GM19438 (cell line): ENCODE results near the gene STRA6.

Experiments used
- ATAC-seq: cut with Tn5 transposase; IDR thresholded peaks from one replicate; pipeline ENCODE4 v1.9.1; 2021; ENCODE audit warnings: low read depth; ENCODE audit not compliant: unreplicated experiment

STRA6 gene

DNA sequence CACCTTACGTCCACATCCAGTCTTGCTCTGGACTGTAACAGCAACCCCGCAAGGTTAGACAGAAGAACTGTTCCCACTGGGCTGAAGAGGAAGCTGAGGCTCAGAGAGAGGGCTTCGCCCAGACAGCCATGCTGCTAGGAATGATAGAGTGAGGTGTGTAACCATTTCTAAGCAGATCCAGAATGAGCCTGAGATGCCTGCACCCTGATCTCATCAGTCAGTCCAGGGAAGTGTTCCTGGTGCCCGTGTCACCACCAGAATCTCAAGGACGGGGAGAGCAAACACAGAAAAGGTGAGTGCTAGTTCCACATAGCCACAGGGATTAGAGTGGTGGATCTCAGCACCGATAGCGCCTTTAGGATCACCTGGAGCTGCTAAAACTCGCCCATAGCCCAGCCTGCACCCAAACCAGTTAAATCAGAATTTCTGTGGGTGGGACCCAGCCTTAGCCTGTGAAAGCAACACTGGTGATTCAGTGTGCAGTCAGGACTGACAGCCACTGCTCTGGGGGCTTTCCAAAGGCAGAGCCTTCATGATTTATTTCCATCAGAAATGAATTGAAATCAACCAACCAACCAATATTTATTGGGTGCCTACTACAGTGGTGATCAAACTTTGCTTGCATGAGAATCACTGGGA is 16.8 kb downstream of the STRA6 start:
- ATAC-seq, result no peak

DNA sequence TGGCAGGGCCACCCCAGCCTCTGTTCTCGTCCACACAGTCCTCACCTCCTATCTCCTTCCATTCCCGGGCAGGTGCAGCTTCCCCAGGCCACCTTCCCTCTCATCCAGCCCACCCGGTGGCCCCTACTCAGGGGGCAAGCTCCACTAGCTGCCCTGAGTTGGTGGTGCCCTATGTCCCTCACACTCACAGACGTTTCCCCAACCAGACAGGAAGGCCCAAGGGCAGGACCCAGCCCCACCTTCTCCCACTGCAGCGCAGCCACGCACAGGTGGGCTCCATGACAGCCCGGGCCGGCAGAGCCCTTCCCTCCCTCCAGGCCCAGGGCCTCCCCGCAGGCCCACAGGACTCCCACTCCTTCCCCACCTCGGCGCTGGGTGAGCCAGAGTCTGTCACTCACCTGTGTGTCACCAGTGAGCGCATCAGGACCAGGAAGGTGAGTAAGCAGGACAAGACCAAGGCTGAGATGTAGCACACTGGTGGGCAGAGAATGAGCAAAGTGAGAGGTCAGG is 17.9 kb downstream of the STRA6 start:
- ATAC-seq, result no peak

DNA sequence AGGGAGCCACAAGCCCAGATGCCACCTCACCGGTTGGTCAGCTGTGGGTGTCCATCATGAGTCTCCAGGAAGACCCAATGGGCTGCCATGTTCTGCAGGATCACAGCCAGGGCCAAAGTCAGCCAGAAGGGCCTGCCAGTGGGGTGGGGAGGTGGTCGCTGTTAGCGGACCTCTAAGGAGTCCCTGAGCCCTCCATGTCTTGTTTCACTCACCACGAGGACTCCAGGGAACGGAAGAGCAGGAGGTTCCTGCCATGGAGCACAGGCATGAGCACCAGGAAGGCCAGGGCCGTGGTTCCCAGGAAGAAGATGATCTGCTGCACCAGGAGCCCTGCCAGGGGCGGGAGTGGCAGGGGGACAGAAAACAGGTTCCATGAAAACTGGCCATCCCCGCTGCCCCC is 20.5 kb downstream of the STRA6 start:
- no peak for ATAC-seq

DNA sequence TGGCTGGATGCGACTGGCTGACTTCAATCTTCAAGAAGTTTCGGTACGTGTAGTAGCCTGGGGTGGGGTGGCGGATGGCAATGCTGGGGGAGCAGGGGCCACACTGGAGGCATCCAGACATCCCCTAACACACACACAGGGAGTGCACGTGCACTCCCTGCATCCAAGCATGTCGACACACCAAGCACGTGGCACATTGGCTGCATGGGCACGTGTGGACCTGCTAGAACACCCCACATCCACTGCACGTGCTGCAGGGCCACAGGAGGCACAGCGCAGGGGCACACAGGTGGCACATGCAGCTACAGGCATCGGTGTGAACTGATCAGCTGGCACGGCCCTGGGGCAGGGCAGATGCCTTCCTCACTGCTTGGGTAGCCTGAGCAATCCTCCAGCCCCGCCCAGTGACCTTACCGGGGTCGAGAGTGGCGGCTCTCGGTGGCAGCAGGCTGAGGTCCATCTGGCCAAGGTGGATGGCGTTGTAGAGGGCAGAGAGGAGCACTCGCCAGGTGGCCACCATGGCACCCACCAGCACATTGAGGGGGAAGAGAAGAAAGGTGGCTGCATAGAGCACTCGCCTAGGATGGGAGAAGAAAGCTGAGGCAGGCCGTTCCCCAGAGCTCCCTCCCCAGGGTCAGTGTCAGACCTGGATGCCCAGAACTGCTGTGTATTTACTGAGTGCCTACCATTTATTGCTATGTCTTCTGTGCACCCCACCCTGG is 21.5 kb downstream of the STRA6 start:
- no peak for ATAC-seq

DNA sequence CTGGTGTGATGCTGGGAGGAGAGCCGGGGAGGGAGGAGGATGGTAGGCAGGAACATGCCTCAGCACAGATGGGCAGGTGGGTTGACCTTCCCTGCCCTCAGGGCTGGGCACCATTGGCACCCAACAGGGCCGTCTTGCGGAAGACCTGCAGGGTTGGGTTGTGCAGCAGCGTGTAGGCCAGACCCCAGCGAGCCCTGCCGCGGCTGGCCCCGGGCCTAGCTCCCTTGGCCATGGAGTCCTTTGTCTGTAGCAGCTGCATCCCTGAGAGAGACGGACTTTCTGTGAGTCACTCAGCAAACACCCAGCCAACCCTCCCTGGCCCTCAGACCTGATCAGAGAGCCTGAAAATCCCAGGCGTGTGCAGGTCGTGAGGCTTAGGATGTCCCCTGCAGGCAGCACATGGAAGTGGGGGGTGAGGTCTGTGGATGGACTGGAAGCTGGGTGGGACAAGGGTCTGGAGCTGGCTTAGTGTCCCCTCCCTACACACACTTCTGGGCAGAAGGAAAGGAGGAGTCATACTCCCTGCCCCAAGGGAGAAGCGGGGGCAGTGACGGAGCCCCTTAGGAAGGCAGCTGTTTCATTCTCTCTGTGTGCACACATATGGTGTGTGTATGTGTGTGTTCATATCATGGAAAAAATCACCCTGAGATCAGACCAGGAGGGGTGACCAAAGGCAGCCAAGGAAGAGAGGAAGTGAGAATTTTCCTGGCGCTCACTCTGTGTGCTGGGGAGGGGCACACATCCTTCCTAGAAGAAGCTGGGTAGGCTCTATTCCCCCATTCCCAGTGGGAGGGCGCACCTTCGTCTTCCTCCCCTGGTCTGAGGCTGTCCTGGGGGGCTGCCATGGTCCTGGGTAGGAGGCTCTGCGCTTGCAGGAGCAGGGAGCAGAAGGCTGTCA is 22.4 kb downstream of the STRA6 start:
- no peak for ATAC-seq

DNA sequence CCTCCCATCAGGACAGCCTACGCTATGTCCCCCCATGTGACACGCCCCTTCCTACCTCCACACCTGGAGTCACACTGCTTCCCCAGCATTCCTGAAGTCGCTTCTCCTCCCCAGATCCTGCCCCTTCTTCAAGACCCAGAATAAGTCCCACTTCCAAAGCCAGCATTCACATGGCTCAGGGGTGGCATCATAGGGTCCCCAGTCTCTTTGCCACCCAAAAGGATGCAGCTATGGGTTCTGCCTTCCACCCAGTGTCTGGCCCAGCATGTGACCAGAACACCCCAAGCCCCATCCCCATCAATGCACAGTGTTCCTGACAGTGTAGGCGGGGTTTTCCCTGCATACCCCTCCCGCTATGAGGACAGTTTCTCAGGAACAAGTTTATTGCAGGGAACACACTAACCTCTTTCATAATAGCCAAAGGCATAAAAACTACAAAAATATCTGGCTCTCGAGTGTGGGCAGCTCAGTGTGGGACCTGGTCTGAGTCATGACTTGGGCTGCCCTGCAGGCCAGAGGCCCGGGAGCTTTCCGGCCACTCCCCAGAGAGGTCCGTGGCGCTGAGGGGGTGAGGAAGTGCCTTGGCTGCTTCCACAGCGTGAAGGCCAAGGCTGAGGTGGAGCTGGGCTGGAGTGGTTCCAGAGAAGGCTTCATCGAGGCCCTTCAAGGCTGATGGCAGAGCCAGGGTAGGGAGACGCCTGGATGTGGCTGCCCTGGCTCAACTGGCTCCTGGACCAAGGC is 23.3 kb downstream of the STRA6 start:
- ATAC-seq, result no peak

DNA sequence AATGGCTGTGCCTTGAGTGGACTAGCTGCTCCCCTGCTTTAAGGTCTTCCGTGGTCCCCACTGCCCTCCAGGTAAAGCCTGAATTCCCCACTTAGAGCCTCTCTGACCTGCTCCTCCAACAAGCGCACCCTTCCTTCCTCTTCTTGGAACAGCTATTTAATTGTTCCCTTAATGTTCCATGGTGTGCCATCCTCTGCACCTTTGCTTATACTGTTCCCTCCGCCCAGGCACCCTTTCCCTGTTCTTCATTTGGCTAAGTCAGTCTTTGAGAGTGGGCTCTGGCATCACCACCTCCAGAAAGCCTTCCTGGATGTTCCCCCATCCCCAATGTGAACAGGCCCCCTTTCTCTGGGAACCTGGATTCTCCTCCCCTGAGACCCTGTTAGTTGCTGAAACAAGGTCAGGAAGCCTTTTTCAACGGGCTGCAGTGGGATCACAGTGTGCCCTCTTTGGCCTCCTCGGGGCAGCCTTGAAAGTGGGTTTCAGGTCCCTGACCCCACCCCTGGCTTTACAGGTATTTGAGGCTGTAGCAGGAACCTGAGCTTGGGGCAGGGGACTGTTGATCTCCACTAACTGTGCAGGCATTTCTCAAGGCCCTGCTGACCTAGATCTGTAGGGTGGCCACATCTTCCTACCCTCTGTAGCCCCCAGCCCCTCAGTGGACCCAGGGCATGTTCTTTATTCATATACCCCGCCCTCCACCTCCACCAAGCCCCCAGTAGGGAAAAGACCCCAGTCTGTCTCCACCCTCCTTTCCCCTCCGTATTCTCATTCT is 24.1 kb downstream of the STRA6 start:
- no peak for ATAC-seq

DNA sequence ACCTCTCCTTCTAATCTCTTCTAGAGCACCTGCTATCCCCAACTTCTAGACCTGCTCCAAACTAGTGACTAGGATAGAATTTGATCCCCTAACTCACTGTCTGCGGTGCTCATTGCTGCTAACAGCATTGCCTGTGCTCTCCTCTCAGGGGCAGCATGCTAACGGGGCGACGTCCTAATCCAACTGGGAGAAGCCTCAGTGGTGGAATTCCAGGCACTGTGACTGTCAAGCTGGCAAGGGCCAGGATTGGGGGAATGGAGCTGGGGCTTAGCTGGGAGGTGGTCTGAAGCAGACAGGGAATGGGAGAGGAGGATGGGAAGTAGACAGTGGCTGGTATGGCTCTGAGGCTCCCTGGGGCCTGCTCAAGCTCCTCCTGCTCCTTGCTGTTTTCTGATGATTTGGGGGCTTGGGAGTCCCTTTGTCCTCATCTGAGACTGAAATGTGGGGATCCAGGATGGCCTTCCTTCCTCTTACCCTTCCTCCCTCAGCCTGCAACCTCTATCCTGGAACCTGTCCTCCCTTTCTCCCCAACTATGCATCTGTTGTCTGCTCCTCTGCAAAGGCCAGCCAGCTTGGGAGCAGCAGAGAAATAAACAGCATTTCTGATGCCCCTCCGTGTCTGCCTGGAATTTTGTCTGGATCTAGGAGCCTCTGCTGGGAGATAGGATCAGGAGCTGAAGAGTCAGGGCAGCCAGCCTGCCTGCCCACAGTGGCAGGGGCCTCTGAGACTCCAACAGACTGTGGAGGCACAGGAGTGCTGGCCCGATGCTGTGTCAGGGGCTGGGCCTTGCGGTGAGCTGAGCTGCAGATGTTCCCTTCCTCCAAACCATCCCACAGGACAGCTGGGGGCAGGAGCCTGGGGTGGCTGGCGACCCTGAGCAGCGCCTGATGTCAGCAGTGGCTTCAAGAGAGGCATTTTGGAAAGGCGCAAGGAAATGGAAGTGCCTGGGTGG is 26.0 kb downstream of the STRA6 start:
- ATAC-seq, result no peak

DNA sequence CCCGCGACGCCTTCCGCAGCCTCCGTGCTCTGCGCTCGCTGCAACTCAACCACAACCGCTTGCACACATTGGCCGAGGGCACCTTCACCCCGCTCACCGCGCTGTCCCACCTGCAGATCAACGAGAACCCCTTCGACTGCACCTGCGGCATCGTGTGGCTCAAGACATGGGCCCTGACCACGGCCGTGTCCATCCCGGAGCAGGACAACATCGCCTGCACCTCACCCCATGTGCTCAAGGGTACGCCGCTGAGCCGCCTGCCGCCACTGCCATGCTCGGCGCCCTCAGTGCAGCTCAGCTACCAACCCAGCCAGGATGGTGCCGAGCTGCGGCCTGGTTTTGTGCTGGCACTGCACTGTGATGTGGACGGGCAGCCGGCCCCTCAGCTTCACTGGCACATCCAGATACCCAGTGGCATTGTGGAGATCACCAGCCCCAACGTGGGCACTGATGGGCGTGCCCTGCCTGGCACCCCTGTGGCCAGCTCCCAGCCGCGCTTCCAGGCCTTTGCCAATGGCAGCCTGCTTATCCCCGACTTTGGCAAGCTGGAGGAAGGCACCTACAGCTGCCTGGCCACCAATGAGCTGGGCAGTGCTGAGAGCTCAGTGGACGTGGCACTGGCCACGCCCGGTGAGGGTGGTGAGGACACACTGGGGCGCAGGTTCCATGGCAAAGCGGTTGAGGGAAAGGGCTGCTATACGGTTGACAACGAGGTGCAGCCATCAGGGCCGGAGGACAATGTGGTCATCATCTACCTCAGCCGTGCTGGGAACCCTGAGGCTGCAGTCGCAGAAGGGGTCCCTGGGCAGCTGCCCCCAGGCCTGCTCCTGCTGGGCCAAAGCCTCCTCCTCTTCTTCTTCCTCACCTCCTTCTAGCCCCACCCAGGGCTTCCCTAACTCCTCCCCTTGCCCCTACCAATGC is 27.1 kb downstream of the STRA6 start:
- ATAC-seq, result no peak

DNA sequence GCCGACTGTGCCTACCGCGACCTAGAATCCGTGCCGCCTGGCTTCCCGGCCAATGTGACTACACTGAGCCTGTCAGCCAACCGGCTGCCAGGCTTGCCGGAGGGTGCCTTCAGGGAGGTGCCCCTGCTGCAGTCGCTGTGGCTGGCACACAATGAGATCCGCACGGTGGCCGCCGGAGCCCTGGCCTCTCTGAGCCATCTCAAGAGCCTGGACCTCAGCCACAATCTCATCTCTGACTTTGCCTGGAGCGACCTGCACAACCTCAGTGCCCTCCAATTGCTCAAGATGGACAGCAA is 27.7 kb downstream of the STRA6 start:
- no peak for ATAC-seq

DNA sequence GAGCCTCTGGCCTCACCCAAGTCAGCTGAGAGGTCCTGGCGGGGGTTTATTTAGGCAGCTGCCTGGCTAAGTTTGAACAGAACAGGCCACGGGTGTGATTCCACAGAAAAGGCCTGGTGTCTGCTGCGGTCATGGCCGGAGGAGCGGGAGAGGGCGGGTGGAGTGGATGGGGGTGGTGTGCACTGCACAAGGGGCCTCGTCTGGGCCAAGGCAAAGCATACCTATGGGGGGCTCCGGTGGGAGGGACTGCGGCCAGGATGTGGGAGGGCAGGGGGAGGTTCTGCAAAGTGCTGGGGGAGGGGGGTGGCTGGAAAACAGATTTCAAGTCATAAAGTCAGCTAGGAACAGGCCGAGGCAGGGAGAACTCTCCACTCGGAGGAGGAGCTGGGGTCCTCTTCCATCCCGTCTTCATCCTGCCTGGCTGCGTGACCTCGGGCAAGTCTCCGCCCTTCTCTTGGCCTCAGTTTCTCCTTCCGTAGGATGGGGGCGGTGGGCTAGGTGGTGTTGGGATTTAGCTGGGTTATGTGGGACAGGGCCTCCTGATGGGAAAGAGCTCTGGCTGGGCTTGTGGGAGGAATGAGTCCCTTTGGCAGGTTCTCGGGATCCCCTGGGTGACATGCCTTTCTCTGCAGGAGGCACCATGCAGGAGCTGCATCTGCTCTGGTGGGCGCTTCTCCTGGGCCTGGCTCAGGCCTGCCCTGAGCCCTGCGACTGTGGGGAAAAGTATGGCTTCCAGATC is 28.2 kb downstream of the STRA6 start:
- no peak for ATAC-seq

DNA sequence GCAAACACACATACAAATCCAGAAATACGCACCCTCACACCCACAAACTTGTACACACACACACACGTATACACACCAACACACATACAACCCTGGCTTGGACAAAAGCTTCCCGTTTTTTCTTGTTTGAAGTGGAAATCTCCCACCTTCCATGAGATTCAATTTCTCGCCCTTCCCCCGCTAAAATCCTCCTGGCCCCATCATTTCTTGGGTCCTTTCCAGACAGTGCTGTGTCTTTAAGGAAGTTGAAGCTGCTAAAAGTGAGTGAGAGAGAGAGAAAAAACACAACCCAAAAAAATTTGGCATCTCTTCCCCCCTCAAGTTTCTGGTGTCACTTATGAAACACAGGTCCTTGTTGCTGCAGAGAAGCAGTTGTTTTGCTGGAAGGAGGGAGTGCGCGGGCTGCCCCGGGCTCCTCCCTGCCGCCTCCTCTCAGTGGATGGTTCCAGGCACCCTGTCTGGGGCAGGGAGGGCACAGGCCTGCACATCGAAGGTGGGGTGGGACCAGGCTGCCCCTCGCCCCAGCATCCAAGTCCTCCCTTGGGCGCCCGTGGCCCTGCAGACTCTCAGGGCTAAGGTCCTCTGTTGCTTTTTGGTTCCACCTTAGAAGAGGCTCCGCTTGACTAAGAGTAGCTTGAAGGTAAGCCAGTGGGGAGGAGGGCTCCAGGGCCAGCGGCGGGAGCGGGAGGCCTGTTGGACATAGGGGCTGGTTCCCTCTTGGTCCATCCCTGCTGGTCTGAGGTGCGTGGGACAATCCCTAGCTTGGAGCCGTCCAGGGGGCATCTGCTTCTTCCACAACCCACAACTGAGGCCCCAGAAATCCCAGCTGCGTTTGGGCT is 29.0 kb downstream of the STRA6 start, which contains the start of gene ISLR:
ISLR (plus strand) TSS at position 331 of the 839 bp plus-strand sequence. CDS start 1,149 bp downstream, outside the sequence.
- ATAC-seq, result no peak

DNA sequence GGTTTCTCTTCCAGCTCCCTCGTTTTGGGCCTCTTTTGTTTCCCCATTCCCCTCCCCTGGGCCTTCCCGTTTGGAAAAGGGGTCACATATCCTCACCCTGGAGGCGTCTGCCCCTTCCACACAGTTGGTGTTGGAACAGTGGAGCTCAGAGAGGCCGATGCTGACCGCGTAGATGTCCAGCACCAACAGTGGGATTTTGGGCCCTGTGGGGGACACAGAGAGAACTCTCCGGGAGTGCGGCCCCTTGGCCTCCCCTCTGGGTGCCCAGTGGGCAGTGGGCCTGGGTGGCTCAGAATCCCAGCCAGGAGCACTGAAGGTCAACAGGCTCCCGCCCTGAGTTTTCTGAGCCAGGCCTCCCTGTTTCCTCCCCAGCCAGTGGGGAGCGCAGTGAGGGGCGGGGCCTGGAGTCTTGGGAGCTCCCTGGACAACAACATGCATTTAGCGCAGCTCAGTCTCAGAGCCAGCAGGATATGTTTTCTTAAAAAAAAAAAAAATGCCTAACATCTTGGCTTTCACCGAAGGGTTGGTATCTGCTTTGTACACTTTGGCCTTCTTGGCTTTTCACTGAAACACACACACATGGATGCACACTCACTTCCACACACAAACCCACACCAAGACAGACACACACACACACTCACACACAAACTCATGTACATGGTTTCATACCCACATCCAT is 29.7 kb downstream of the STRA6 start:
- ATAC-seq, result no peak

DNA sequence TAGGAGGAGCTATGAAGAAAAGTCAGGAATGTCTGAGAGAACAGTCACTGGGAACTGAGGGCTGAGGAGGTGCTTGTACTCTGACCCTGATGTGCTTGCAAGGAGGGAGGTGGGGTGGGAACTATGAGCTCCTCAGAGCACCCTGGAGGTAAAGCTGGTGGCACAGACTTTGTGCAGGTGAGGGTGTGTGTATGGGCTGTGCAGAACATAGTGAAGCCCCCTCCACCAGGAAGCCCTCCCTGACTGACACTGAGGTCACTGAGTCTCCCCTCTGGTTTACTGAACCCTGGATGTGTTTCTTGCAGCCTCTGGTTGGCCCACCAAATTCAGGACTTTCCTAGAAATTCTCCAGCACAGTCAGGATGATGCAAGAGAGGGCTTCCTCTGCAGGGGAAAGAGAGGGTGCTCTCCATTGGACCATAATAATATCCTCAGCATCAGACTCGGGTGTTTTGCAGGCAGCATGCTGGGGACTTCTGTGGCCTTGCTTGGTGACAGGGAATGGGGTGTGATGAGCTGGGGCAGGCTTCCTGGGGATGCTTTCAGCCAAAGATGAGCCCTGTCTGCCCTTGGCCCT is 30.5 kb downstream of the STRA6 start:
- ATAC-seq, result no peak

DNA sequence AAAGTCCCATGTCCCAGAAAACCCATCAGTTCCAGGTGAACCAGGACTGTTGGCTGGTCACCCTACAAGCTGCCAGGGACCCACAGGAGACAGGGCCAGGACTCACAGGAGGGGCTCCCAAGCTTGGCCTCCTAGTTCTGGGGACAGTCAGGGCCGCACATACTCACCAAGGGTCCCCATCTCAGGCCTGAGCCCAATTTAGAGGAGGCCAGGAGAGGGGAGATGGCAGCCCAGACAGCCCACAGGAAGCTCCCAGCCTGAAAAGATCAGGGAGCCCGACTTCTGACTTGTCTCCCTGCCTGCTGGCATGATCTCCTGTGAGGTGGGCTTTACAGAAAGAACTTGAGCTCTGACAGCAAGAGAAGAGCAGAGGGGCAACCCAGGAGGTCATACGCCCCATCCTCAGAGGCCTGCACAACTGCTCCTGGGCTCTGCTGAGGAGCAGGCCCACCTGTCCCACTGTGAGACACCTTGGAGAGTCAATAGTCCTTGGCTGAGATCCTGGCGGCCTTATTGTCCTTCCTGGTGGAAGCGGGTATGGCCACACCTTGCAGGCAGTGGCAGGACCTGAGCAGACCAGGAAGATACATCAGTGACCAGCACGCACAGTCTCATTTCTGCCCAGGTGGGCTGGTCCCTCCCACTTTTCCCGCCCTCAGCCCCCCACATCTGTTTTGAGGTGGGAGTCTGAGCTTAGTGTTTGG is 31.6 kb downstream of the STRA6 start:
- no peak for ATAC-seq
